A549 (cell line): ENCODE data around the gene SOX12. TPM values are rescaled to one million over a fixed set of nuclear protein-coding genes. Genes with fewer than 3 reads are reported as not detected.
"Not testable (repeated sequence)": the region's sequence is repeated elsewhere in the genome, so short reads cannot be mapped to it uniquely, and the experiment has no call there.

ENCODE experiments used
- ATAC-seq, 2 experiments: fragments of 200-7000 bp in 1 of 2; fragments of >200 bp in 1 of 2; cut with Nextera tagmentation in 1 of 2; cut with Tn5 transposase in 1 of 2; 3 replicates each; pipeline versions ENCODE4 v1.8.0 to v1.9.1; 2018 to 2020; ENCODE audit warnings: mild to moderate bottlenecking in 1 of 2, moderate library complexity in 1 of 2
- CTCF ChIA-PET: fragments of 300-600 bp; sonication (Branson Sonifier 250); formaldehyde crosslinking; extraction: SDS; loops from one replicate; lab custom pipeline; 2021; ENCODE audit warnings: antibody characterized with exemption, inconsistent platforms; lab: Yijun Ruan, JAX
- POLR2A ChIA-PET: fragments of 350-600 bp; formaldehyde crosslinking; extraction: SDS; loops from one replicate; lab custom pipeline; 2021; ENCODE audit warnings: antibody characterized with exemption, inconsistent platforms; lab: Yijun Ruan, JAX
- DNase-seq, 2 experiments: peaks; one replicate each; pipeline versions ENCODE4 v3.0.0 to v3.0.0-alpha.2; 2011 to 2016; ENCODE audit warnings: low read depth in 1 of 2, low spot score in 1 of 2
- FAIRE-seq: peaks from 2 replicates; lab custom pipeline; 2011; peaks lifted over from hg19 to GRCh38; lab: Jason Lieb, UNC
- H3K27ac ChIP-seq, 2 experiments: fragments of >200 bp; sonication (Bioruptor Twin); formaldehyde crosslinking; 3 replicates each; pipeline ENCODE4 v1.5.1; 2016 to 2017
- H3K4me1 ChIP-seq: fragments of >200 bp; sonication (Bioruptor Twin); formaldehyde crosslinking; 3 replicates; pipeline ENCODE4 v1.6.1; 2016
- H3K4me2 ChIP-seq: fragments of >200 bp; sonication (Bioruptor Twin); formaldehyde crosslinking; 3 replicates; pipeline ENCODE4 v1.6.1; 2016
- H3K4me3 ChIP-seq: fragments of >200 bp; sonication (Bioruptor Twin); formaldehyde crosslinking; 3 replicates; pipeline ENCODE4 v1.5.1; 2016
- H3K9me3 ChIP-seq: fragments of >200 bp; sonication (Bioruptor Twin); formaldehyde crosslinking; 3 replicates; pipeline ENCODE4 v1.6.1; 2016
- CBX8 ChIP-seq: fragments of 200-600 bp; sonication (generic); IDR thresholded peaks from 2 replicates; pipeline ENCODE4 v1.6.1; 2016
- CHD2 ChIP-seq: fragments of 150-350 bp; IDR thresholded peaks from 2 replicates; pipeline ENCODE4 v1.6.1; 2014; ENCODE audit warnings: low read length; ENCODE audit not compliant: partially characterized antibody
- CHD4 ChIP-seq: fragments of 200-600 bp; sonication (generic); IDR thresholded peaks from 2 replicates; pipeline ENCODE4 v1.6.1; 2016; ENCODE audit warnings: antibody characterized with exemption, mild to moderate bottlenecking, borderline replicate concordance
- E2F6 ChIP-seq: IDR thresholded peaks from 2 replicates; pipeline ENCODE4 v1.6.1; 2012; ENCODE audit warnings: low read depth, borderline replicate concordance
- EHF ChIP-seq: fragments of 250-450 bp; sonication (Bioruptor Pico); IDR thresholded peaks from 2 replicates; pipeline ENCODE4 v1.5.0; 2020; ENCODE audit warnings: mild to moderate bottlenecking
- ESRRA ChIP-seq: fragments of 150-350 bp; IDR thresholded peaks from 2 replicates; pipeline ENCODE4 v1.6.1; 2014; ENCODE audit warnings: mild to moderate bottlenecking, low read length, borderline replicate concordance
- GATA3 ChIP-seq: IDR thresholded peaks from 2 replicates; pipeline ENCODE4 v1.6.1; 2012; ENCODE audit warnings: borderline replicate concordance
- HMGXB4 ChIP-seq: fragments of 250-450 bp; sonication (Bioruptor Pico); IDR thresholded peaks from 2 replicates; pipeline ENCODE4 v1.5.0; 2021; ENCODE audit warnings: mild to moderate bottlenecking, moderate library complexity, borderline replicate concordance
- HOXA7 ChIP-seq: fragments of 250-450 bp; sonication (Bioruptor Pico); IDR thresholded peaks from 2 replicates; pipeline ENCODE4 v1.5.0; 2020; ENCODE audit warnings: mild to moderate bottlenecking, moderate library complexity
- HOXB5 ChIP-seq: fragments of 250-450 bp; sonication (Bioruptor Pico); IDR thresholded peaks from 2 replicates; pipeline ENCODE4 v1.5.0; 2020; ENCODE audit warnings: mild to moderate bottlenecking, moderate library complexity
- JUN ChIP-seq, 2 experiments: fragments of >200 bp; sonication (Bioruptor Twin); formaldehyde crosslinking; IDR thresholded peaks; 2 replicates in 1 of 2; 3 replicates in 1 of 2; pipeline ENCODE4 v1.6.1; 2016 to 2017
- JUNB ChIP-seq: fragments of >200 bp; sonication (Bioruptor Twin); formaldehyde crosslinking; IDR thresholded peaks from 2 replicates; pipeline ENCODE4 v1.6.1; 2016
- KDM1A ChIP-seq: fragments of 200-600 bp; sonication (generic); IDR thresholded peaks from 2 replicates; pipeline ENCODE4 v1.6.1; 2016; ENCODE audit warnings: low read depth, mild to moderate bottlenecking
- KDM5A ChIP-seq: fragments of 200-600 bp; sonication (generic); IDR thresholded peaks from 2 replicates; pipeline ENCODE4 v1.6.1; 2016; ENCODE audit warnings: antibody characterized with exemption, mild to moderate bottlenecking
- MAFK ChIP-seq: fragments of 450-650 bp; IDR thresholded peaks from 2 replicates; pipeline ENCODE4 v1.6.1; 2014; ENCODE audit not compliant: partially characterized antibody
- NFE2L2 ChIP-seq: fragments of 150-350 bp; conservative IDR thresholded peaks from 2 replicates; pipeline ENCODE4 v1.6.1; 2014; ENCODE audit warnings: low read length
- NR3C1 ChIP-seq: fragments of >200 bp; sonication (Bioruptor Twin); formaldehyde crosslinking; IDR thresholded peaks from 3 replicates; pipeline ENCODE4 v1.6.1; 2017
- PHF8 ChIP-seq: fragments of 200-600 bp; sonication (generic); IDR thresholded peaks from 2 replicates; pipeline ENCODE4 v1.6.1; 2016; ENCODE audit warnings: low read depth, mild to moderate bottlenecking, antibody characterized with exemption, moderate library complexity, borderline replicate concordance
- POLR2AphosphoS2 ChIP-seq: conservative IDR thresholded peaks from 2 replicates; pipeline ENCODE4 v1.6.1; 2012; ENCODE audit warnings: low read length, improper control_type of control experiment, inconsistent platforms
- RCOR1 ChIP-seq: fragments of 150-350 bp; IDR thresholded peaks from 2 replicates; pipeline ENCODE4 v1.6.1; 2014; ENCODE audit warnings: antibody characterized with exemption, low read length, low read depth
- RNF2 ChIP-seq: fragments of 200-600 bp; sonication (generic); IDR thresholded peaks from 2 replicates; pipeline ENCODE4 v1.6.1; 2016; ENCODE audit warnings: low read depth, mild to moderate bottlenecking, antibody characterized with exemption, moderate library complexity, borderline replicate concordance
- SMC3 ChIP-seq: fragments of >200 bp; sonication (Bioruptor Twin); formaldehyde crosslinking; IDR thresholded peaks from 3 replicates; pipeline ENCODE4 v1.6.1; 2018; ENCODE audit warnings: inconsistent platforms
- SREBF2 ChIP-seq: fragments of 450-650 bp; IDR thresholded peaks from 2 replicates; pipeline ENCODE4 v1.6.1; 2014; ENCODE audit warnings: mild to moderate bottlenecking, moderate library complexity
- TFCP2L1 ChIP-seq: fragments of 250-450 bp; sonication (Bioruptor Pico); IDR thresholded peaks from 2 replicates; pipeline ENCODE4 v1.5.0; 2021; ENCODE audit warnings: mild to moderate bottlenecking
- TP53 ChIP-seq: fragments of 250-450 bp; sonication (Bioruptor Pico); IDR thresholded peaks from 2 replicates; pipeline ENCODE4 v1.5.0; 2021; ENCODE audit warnings: mild to moderate bottlenecking, moderate library complexity
- ZFP36 ChIP-seq: fragments of 450-650 bp; IDR thresholded peaks from 2 replicates; pipeline ENCODE4 v1.6.1; 2014; ENCODE audit warnings: borderline replicate concordance; ENCODE audit not compliant: partially characterized antibody
- WGBS: methylation state at CpG from one replicate; pipeline ENCODE4 v1.1.6; 2017; ENCODE audit errors: missing lambda C conversion rate; 5-methylcytosine and 5-hydroxymethylcytosine counted together
- polyA plus RNA-seq, 4 experiments: library from polyadenylated mRNA; depleted of rRNA in 3 of 4; stranded (reverse); fragments of >200 nt; fragmentation: RNase III in 1 of 4; extraction: RNeasy Plus Mini Kit Qiagen cat#74134 plus additional on column Dnase treatment in 1 of 4; gene quantifications; 2 replicates in 3 of 4; 3 replicates in 1 of 4; pipeline ENCODE4 v1.2.3, GENCODE V29; 2011 to 2017
- TF ChIP-seq, protein P1 (sequence below): fragments of >200 bp; sonication (Bioruptor Twin); formaldehyde crosslinking; IDR thresholded peaks from 3 replicates; pipeline ENCODE4 v1.6.1; 2016
- TF ChIP-seq, protein P2 (sequence below): fragments of 200-600 bp; sonication (generic); IDR thresholded peaks from 2 replicates; pipeline ENCODE4 v1.6.1; 2016; ENCODE audit warnings: antibody characterized with exemption, mild to moderate bottlenecking, moderate library complexity
- TF ChIP-seq, protein P3 (sequence below): fragments of 250-450 bp; sonication (Bioruptor Pico); IDR thresholded peaks from 2 replicates; pipeline ENCODE4 v1.5.0; 2020; ENCODE audit warnings: low read depth, mild to moderate bottlenecking, moderate library complexity
- TF ChIP-seq, protein P4 (sequence below): fragments of >200 bp; sonication (Bioruptor Twin); formaldehyde crosslinking; IDR thresholded peaks from 3 replicates; pipeline ENCODE4 v1.5.1; 2016

SOX12 gene
- polyA plus RNA-seq, 2 of the 4 experiments (the other 2 are of a cell fraction): 7.0 to 29.2 TPM

DNA sequence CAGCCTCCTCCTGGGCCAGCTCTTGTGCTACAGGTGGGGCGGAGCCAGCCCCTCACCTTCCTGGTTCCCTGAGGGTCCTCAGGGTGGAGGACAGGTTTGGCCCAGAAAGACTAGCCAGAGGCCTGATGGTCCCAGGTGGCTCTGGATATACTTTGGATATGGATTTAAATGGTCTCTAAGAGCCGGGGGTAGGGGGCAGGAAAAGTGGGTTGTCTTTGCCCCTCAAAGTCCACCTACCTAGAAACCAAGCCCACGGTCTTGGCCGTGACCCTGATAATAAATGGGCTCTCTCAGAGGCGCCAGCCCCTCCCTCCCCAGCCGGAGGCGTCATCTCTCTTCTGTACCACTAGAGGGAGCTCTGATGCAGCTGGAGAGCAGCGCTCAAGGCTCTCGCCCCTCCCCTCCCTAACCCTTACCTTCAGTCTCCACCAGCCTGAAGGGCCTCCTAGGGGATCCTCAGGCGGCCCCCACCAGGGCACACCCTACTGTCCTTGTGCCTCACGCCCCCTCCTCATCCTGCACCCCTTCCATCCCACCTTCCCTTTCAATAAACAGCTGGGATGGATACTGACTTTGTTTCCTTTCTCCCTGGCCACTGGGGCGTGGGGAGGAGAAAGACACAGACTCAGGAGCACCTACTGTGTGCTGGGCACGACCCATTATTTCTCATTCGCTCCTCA is 29.1 kb downstream of the SOX12 start (continued):
- TF ChIP-seq, protein P1, sequence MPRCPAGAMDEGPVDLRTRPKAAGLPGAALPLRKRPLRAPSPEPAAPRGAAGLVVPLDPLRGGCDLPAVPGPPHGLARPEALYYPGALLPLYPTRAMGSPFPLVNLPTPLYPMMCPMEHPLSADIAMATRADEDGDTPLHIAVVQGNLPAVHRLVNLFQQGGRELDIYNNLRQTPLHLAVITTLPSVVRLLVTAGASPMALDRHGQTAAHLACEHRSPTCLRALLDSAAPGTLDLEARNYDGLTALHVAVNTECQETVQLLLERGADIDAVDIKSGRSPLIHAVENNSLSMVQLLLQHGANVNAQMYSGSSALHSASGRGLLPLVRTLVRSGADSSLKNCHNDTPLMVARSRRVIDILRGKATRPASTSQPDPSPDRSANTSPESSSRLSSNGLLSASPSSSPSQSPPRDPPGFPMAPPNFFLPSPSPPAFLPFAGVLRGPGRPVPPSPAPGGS: no peak
- TF ChIP-seq E2F6 (no peak), HOXB5 (0 out of 2 replicates have a peak, but pooled peaks have one; percentile 45), NFE2L2 (no peak), CBX8 (no peak), NR3C1 (no peak), ESRRA (no peak), SMC3 (peak; percentile 97), CHD2 (peak; percentile 10), TP53 (CRISPR knock-in tag) (no peak), KDM1A (no peak), RCOR1 (no peak), TFCP2L1 (CRISPR knock-in tag) (no peak), ZFP36 (no peak), HOXA7 (no peak), JUNB (no peak), CHD4 (no peak), EHF (CRISPR knock-in tag) (no peak), SREBF2 (no peak), MAFK (no peak), JUN (IDR thresholded peaks at IDR 0.05) (no peak; a peak in 1 of 5 replicates), GATA3 (no peak), POLR2AphosphoS2 (no peak), PHF8 (no peak), HMGXB4 (CRISPR knock-in tag) (no peak), KDM5A (no peak), RNF2 (no peak)
- TF ChIP-seq, protein P2, sequence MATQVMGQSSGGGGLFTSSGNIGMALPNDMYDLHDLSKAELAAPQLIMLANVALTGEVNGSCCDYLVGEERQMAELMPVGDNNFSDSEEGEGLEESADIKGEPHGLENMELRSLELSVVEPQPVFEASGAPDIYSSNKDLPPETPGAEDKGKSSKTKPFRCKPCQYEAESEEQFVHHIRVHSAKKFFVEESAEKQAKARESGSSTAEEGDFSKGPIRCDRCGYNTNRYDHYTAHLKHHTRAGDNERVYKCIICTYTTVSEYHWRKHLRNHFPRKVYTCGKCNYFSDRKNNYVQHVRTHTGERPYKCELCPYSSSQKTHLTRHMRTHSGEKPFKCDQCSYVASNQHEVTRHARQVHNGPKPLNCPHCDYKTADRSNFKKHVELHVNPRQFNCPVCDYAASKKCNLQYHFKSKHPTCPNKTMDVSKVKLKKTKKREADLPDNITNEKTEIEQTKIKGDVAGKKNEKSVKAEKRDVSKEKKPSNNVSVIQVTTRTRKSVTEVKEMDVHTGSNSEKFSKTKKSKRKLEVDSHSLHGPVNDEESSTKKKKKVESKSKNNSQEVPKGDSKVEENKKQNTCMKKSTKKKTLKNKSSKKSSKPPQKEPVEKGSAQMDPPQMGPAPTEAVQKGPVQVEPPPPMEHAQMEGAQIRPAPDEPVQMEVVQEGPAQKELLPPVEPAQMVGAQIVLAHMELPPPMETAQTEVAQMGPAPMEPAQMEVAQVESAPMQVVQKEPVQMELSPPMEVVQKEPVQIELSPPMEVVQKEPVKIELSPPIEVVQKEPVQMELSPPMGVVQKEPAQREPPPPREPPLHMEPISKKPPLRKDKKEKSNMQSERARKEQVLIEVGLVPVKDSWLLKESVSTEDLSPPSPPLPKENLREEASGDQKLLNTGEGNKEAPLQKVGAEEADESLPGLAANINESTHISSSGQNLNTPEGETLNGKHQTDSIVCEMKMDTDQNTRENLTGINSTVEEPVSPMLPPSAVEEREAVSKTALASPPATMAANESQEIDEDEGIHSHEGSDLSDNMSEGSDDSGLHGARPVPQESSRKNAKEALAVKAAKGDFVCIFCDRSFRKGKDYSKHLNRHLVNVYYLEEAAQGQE: no peak
- TF ChIP-seq, protein P3, sequence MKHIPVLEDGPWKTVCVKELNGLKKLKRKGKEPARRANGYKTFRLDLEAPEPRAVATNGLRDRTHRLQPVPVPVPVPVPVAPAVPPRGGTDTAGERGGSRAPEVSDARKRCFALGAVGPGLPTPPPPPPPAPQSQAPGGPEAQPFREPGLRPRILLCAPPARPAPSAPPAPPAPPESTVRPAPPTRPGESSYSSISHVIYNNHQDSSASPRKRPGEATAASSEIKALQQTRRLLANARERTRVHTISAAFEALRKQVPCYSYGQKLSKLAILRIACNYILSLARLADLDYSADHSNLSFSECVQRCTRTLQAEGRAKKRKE (CRISPR knock-in tag): no peak
- TF ChIP-seq, protein P4, sequence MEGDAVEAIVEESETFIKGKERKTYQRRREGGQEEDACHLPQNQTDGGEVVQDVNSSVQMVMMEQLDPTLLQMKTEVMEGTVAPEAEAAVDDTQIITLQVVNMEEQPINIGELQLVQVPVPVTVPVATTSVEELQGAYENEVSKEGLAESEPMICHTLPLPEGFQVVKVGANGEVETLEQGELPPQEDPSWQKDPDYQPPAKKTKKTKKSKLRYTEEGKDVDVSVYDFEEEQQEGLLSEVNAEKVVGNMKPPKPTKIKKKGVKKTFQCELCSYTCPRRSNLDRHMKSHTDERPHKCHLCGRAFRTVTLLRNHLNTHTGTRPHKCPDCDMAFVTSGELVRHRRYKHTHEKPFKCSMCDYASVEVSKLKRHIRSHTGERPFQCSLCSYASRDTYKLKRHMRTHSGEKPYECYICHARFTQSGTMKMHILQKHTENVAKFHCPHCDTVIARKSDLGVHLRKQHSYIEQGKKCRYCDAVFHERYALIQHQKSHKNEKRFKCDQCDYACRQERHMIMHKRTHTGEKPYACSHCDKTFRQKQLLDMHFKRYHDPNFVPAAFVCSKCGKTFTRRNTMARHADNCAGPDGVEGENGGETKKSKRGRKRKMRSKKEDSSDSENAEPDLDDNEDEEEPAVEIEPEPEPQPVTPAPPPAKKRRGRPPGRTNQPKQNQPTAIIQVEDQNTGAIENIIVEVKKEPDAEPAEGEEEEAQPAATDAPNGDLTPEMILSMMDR: peak; percentile 99

DNA sequence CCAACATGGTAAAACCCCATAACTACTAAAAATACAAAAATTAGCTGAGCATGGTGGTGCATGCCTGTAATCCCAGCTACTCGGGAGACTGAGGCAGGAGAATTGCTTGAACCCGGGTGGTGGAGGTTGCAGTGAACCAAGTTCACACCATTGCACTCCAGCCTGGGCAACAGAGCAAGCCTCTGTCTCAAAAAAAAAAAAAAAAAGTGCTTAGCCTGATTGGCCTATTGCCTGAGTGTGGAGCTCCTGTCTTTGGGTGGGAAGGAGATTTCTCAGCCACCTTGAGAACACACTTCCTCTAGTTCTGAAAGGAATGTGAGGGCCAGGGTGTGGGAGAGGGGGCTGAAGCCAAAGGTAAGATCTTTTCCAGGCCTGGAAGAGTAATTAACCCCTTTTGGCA is 30.8 kb downstream of the SOX12 start:
- H3K27ac ChIP-seq: peak overlapping the region; percentile 71 to 81; a peak in 5 of 6 replicates
- H3K4me2 ChIP-seq, H3K4me3 ChIP-seq, ATAC-seq, FAIRE-seq, DNase-seq, H3K9me3 ChIP-seq: not testable (repeated sequence)
- H3K4me1 ChIP-seq: peaks cover 30% of the 10 kb centered on the region; the same call in 2 of the 3 replicates
- WGBS: 90% methylated on average over 2 of the region's 2 CpGs
- ChIA-PET CTCF (interaction anchor here (0.5 to 50.3 kb wide), 13 partner anchors 11 to 186 kb away, joined by 3 to 1229 read pairs (median 19); partner anchors contain the start of gene TRIB3), POLR2A (interaction anchor here (0.6 to 0.8 kb wide), 2 partner anchors 24 to 35 kb away, joined by 3 to 6 read pairs; no protein-coding TSS in a partner anchor)
